Prostate gland (tissue), 2 donors: ENCODE results near the gene ABCC5.

Experiments
- POLR2A ChIP-seq: fragments of 450-650 bp; IDR thresholded peaks from one replicate; pipeline ENCODE4 v1.6.1; 2016; ENCODE audit warnings: antibody characterized with exemption, mild to moderate bottlenecking
- TF ChIP-seq, protein P1 (sequence below), 4 experiments: fragments of 200-600 bp in 2 of 4; fragments of 450-650 bp in 2 of 4; sonication (generic) in 2 of 4; IDR thresholded peaks; 1 replicate in 3 of 4; 2 replicates in 1 of 4; pipeline ENCODE4 v1.5.1; 2016 to 2019; ENCODE audit warnings: antibody characterized with exemption in 4 of 4, mild to moderate bottlenecking in 2 of 4, moderate library complexity in 2 of 4

DNA sequence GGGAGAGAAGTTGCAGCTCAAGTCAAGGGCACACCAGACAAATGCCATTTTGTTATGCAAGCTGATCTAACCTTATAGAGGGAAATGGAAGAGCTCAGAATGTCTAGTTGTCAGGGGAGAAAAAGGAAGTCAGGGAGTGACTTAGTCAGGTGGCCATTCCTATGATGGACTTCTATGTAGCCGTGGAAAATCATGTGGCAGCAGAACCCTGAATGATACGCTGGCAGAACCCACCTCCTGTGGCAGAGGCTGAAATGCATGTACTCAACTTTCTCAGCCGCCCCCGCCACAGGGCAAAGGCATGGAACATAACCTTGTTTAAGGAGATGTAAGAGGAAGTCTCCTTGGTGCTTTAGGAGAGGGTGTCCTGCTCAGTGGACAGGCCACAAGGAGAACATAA, 95.3 kb downstream of the ABCC5 start:
- TF ChIP-seq, protein P1, sequence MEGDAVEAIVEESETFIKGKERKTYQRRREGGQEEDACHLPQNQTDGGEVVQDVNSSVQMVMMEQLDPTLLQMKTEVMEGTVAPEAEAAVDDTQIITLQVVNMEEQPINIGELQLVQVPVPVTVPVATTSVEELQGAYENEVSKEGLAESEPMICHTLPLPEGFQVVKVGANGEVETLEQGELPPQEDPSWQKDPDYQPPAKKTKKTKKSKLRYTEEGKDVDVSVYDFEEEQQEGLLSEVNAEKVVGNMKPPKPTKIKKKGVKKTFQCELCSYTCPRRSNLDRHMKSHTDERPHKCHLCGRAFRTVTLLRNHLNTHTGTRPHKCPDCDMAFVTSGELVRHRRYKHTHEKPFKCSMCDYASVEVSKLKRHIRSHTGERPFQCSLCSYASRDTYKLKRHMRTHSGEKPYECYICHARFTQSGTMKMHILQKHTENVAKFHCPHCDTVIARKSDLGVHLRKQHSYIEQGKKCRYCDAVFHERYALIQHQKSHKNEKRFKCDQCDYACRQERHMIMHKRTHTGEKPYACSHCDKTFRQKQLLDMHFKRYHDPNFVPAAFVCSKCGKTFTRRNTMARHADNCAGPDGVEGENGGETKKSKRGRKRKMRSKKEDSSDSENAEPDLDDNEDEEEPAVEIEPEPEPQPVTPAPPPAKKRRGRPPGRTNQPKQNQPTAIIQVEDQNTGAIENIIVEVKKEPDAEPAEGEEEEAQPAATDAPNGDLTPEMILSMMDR (IDR thresholded peaks at IDR 0.05): no peak
- TF ChIP-seq POLR2A: no peak
